NCI-H69 (cell line): ENCODE data around the gene KCNQ4.

Experiments
- DNase-seq: peaks from one replicate; lab custom pipeline; 2025; lab: John Stamatoyannopoulos, UW

KCNQ4 gene

GRCh38 chr1:40783001-40783905 is at the start of gene KCNQ4:
KCNQ4 (plus strand) TSS chr1:40783787; CDS start chr1:40784094, 307 bp downstream.
- DNase-seq, result peak; percentile 72

- DNase-seq, result no peak
Measured at GRCh38 chr1:40734882-40735628, 48.5 kb upstream of the KCNQ4 start.

GRCh38 chr1:40736085-40736531 is 47.5 kb upstream of the KCNQ4 start:
- no peak for DNase-seq

- no peak for DNase-seq
Measured at GRCh38 chr1:40738831-40739230, 44.8 kb upstream of the KCNQ4 start.

GRCh38 chr1:40739455-40740008 is 44.1 kb upstream of the KCNQ4 start:
- no peak for DNase-seq

- no peak for DNase-seq
Measured at GRCh38 chr1:40740039-40740996, 43.3 kb upstream of the KCNQ4 start.

- no peak for DNase-seq
Measured at GRCh38 chr1:40740997-40741736, 42.4 kb upstream of the KCNQ4 start.

GRCh38 chr1:40742363-40743061 is 41.1 kb upstream of the KCNQ4 start:
- DNase-seq, result no peak

GRCh38 chr1:40743452-40743851 is 40.1 kb upstream of the KCNQ4 start:
- no peak for DNase-seq

- no peak for DNase-seq
Measured at GRCh38 chr1:40743860-40744259, 39.7 kb upstream of the KCNQ4 start.

GRCh38 chr1:40745176-40745575 is 38.4 kb upstream of the KCNQ4 start:
- no peak for DNase-seq

GRCh38 chr1:40746344-40747090 is 37.1 kb upstream of the KCNQ4 start:
- DNase-seq, result no peak

GRCh38 chr1:40748841-40749718 is 34.5 kb upstream of the KCNQ4 start:
- DNase-seq, result no peak

- no peak for DNase-seq
Measured at GRCh38 chr1:40749817-40750216, 33.8 kb upstream of the KCNQ4 start.

GRCh38 chr1:40750451-40750908 is 33.1 kb upstream of the KCNQ4 start:
- DNase-seq, result no peak

GRCh38 chr1:40751802-40752201 is 31.8 kb upstream of the KCNQ4 start:
- no peak for DNase-seq

- DNase-seq, result no peak
Measured at GRCh38 chr1:40753142-40753882, 30.3 kb upstream of the KCNQ4 start.

GRCh38 chr1:40754201-40754600 is 29.4 kb upstream of the KCNQ4 start:
- no peak for DNase-seq
